Measurements from ENCODE around the gene N4BP2L1.

N4BP2L1 gene

GRCh38 chr13:32427852-32428580 is at the start of gene N4BP2L1:
N4BP2L1 (minus strand) TSS chr13:32428130; CDS start chr13:32428082, 48 bp downstream.
- peak; percentile 76 to 78 for DNase-seq (ENCODE audit: low read depth in 2 of 2)

DNA sequence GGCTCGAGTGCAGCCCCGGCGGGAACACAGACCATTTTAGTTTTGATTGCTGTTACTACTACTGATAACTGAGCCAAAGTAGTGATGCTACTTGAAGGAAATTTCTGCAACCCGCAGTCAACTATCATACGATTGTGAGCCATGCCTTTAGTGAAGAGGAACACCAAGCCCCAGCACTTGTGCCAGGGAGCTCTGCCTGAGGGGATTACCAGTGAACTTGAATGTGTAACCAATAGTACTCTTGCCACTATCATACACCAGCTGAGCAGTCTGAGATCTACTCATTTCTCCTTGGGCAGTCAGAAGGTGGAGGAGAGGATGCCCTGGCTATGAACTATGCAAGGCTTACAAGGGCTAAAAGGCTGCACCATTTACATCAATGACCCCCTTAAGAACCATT is 49.0 kb upstream of the N4BP2L1 start:
- DNase-seq (ENCODE audit: low read depth in 2 of 2) = no peak

DNA sequence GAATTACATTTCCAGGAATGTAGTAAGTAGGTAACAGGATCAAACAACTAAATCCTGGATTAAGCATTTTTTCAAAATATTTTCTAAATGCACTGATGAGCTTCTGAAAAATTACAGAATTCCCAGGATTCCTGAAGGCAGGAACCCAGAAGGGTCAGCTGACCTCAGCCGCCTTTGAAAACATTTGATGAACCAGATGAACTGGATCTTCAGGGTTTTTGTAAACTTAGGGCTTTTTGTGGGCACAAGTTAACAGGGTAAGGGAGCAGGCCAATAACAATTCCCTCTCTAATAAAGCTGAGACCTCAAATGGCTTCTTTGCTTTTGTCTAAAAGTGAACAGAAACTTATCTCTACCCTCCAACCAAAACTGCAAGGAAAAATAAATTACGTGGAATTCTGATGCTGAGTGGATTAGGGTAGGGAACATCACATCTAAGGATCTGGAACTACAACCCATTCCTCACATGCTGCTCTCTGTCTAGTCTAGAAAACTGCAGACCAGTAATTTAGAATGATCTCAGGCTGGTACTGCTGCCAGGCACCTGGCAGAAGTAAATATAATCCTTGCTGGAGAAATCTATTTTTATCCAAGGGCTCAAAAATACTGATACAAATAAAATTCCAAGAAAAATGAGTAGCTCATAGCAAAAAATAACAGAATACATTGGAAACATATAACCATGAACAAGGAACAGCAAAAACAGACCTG is 48.2 kb upstream of the N4BP2L1 start:
- DNase-seq (ENCODE audit: low read depth in 2 of 2) = no peak

GRCh38 chr13:32474999-32475792 is 47.3 kb upstream of the N4BP2L1 start:
- DNase-seq (ENCODE audit: low read depth in 2 of 2) = no peak

DNA sequence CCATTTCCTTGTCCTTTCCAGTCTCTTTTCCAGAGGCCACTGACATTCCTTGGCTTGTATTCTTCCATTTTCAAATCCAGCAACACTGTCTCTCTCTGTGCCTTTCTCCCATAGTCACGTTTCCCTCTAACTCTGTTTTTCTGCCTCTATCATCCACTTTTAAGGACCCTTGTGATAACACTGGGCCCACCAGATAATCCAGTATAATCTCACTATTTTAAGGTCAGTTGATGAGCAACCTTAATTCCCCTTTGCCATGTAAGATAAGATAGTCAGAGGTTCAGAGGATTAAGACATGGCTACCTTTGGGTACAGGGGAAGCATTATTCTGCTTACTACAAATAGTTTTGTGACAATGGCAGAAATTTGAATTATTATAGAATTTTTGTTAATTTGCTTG is 45.7 kb upstream of the N4BP2L1 start:
- DNase-seq (ENCODE audit: low read depth in 2 of 2) = no peak

- DNase-seq (ENCODE audit: low read depth in 2 of 2) = no peak
These were observed 44.3 kb upstream of the N4BP2L1 start for GRCh38 chr13:32472194-32472621.

DNA sequence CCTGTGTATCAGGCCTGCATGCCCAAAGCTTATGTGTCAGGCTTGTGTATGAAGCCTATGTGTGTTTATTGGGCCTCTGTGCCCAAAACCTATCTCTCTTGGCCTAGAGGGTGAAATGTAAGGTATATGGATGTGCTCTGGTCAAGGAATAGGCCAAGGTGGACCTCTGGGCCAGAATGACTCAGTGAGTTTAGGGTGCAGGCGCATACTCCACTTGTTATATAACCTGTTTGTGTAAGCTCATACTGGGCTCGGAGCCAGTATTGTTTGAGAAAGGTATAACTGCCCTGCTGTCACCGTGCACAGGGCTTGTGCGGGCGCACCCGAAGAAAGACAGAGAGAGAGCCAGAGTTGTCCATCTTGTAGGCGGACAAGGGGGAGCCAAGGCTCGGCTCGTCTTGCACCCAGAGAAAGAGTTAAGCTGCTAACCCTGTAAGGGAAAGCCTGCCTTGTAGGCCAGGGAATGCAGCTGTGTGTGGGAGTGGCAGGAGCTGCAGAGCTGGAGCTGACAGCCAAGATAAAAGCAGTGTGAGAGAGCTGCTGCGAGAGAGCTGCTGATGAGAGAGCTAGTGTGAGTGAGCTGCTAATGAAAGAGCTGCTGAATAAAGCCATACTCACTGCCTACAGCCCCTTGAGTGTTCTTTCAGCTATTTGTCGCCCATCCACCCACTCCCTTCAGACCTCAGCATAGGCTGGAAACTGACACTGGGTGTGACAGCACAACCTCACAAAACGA is 43.4 kb upstream of the N4BP2L1 start:
- no peak for DNase-seq (ENCODE audit: low read depth in 2 of 2)

GRCh38 chr13:32468502-32469142 is 40.7 kb upstream of the N4BP2L1 start:
- no peak for DNase-seq (ENCODE audit: low read depth in 2 of 2)

DNA sequence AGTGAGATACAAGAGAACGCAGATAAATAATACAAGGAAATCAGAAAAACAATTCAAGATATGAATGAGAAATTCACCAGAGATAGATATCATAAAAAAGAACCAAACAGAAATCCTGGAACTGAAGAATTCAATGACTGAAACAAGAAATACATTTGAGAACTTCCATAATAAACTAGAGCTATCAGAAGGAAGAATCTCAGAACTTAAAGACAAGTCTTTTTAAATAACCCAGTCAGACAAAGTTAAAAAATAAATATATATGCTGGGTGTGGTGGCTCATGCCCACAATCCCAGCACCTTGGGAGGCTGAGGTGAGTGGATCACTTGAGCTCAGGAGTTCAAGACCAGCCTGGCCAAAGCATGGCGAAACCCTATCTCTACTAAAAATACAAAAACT is 28.7 kb upstream of the N4BP2L1 start:
- no peak for DNase-seq (ENCODE audit: low read depth in 2 of 2)

GRCh38 chr13:32455594-32455903 is 27.6 kb upstream of the N4BP2L1 start:
- no peak for DNase-seq (ENCODE audit: low read depth in 2 of 2)

DNA sequence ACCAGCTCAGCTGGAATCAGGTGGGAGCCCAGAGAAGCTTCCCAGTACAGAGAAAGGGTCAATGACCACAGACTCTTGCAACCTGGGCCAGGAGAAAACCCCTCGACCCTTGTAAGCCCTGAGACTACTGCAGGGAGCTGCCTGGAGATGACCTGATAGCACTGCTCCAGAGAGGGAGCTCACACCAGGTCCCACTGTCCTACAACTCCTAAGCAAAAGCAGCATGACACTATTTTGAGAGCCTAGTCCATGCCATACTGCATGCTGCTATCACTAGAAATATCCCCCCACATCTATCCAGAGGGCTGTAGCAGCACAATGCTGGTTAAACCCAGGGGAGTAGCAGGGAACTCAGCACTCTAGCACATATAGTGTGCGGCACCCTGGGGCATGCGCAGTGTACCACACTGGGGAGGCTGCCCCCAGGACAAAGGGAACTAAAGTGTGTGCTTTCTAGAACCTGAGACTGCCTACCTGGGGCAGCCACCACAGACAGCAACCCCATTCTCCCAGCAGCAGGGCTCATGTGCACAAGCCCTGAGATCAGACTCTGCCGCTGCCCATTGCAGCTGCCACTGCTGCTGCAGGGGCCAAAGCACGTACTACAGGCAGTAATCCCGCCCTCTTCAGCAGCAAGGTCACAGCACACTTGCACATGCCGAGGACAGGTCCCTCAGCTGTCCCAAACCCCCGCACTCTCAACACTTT is 27.1 kb upstream of the N4BP2L1 start:
- DNase-seq (ENCODE audit: low read depth in 2 of 2) = no peak

GRCh38 chr13:32453981-32454380 is 26.1 kb upstream of the N4BP2L1 start:
- DNase-seq (ENCODE audit: low read depth in 2 of 2) = no peak

GRCh38 chr13:32448972-32449371 is 21.0 kb upstream of the N4BP2L1 start:
- no peak for DNase-seq (ENCODE audit: low read depth in 2 of 2)

- DNase-seq (ENCODE audit: low read depth in 2 of 2) = no peak
These were observed 20.1 kb upstream of the N4BP2L1 start for GRCh38 chr13:32447894-32448623.

DNA sequence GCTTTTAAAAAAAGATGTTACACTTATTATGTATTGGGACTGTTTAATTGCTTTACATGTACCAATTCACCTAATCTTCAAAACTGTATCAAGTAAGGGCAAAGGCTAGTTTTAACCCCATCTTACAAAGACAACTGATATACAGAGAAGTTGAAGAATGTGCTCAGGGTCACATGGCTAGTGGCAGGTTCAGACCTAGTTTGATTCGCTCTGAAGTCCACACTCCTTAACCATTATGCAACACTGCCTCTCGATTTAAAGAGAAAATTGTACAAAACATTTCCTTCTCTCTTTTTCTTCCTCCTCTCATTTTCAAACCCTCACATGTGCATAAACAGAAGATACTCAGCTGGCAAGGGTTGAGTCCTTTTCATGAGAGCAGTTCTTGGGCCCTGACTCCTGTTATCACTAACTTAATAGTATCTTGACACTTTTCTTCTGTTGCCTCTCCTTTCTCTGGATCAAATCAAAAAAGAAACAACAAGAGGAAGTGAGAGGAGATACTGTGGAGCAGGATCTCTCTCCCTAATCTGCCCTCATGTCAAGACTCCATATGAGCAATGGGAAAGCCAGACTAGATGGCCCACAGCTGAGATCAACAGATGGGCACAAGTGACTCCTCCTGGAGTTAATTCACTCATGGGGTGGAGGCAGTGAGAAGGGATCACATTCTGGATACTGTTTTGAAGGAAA is 19.0 kb upstream of the N4BP2L1 start:
- DNase-seq (ENCODE audit: low read depth in 2 of 2) = no peak

- no peak for DNase-seq (ENCODE audit: low read depth in 2 of 2)
These were observed 18.3 kb upstream of the N4BP2L1 start for GRCh38 chr13:32446220-32446619.

GRCh38 chr13:32445461-32445860 is 17.5 kb upstream of the N4BP2L1 start:
- DNase-seq (ENCODE audit: low read depth in 2 of 2) = no peak

GRCh38 chr13:32443111-32443510 is 15.2 kb upstream of the N4BP2L1 start:
- no peak for DNase-seq (ENCODE audit: low read depth in 2 of 2)

DNA sequence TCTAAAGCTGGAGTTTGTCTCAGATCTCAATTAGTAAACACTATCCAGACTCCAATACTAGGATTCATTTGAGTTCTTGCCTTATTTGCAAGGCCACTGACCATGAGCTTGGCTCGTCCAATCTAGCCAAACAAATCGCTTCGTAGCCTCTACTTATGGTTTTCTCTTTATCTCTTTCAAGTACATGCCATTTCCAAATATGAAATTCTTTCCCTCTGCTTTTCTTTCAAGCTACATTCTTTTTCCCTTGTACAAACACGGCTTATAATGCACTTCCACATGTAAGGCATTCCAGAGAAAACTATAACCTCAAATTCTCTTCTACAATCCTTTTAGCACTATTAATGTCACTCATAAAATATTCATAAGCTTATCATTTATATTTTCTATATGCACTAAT is 10.9 kb upstream of the N4BP2L1 start:
- DNase-seq (ENCODE audit: low read depth in 2 of 2) = no peak

DNA sequence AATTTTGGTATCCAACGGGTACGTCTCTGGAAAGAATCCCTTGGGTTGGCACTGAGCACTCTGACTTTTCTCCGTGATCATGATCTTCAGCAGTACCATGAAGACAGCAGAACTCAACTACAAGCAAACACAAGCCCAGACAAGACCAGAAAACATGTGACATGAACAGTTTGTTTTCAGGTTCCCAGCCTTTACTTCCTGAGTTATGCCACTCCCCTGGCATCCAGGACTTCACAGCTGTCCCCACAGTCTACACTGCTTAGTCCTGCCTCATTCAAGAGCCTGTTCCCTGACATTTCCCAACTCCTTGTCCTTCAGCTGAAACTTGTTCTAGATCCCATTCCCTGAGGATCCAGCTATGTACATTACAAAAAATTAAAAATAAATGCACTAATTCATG is 4.9 kb upstream of the N4BP2L1 start:
- no peak for DNase-seq (ENCODE audit: low read depth in 2 of 2)
